GM23248 (cell line): Measurements from ENCODE around the gene TEX19. TPM values are rescaled to one million over a fixed set of nuclear protein-coding genes. Genes with fewer than 3 reads are reported as not detected.

Source experiments
- DNase-seq: peaks from one replicate; pipeline ENCODE4 v3.0.0-alpha.2; 2015
- H2AFZ ChIP-seq: fragments of 200-600 bp; sonication (generic); 2 replicates; pipeline ENCODE4 v1.6.1; 2016; ENCODE audit warnings: antibody characterized with exemption
- H3F3A ChIP-seq: fragments of 200-600 bp; sonication (generic); 2 replicates; pipeline ENCODE4 v1.6.1; 2016; ENCODE audit warnings: mild to moderate bottlenecking, antibody characterized with exemption, mixed run types; ENCODE audit not compliant: insufficient read depth
- H3K27ac ChIP-seq: fragments of 200-600 bp; sonication (generic); 2 replicates; pipeline ENCODE4 v1.5.1; 2016; ENCODE audit warnings: mild to moderate bottlenecking
- H3K27me3 ChIP-seq: fragments of 200-600 bp; sonication (generic); replicated peaks from 2 replicates; pipeline ENCODE4 v1.6.1; 2016; ENCODE audit warnings: mild to moderate bottlenecking; ENCODE audit not compliant: insufficient read depth
- H3K36me3 ChIP-seq: fragments of 200-600 bp; sonication (generic); 2 replicates; pipeline ENCODE4 v1.6.1; 2016; ENCODE audit warnings: low read depth, mild to moderate bottlenecking
- H3K4me1 ChIP-seq: fragments of 200-600 bp; sonication (generic); 2 replicates; pipeline ENCODE4 v1.6.1; 2016; ENCODE audit warnings: mild to moderate bottlenecking; ENCODE audit not compliant: insufficient read depth
- H3K4me2 ChIP-seq: fragments of 200-600 bp; sonication (generic); one replicate; pipeline ENCODE4 v1.6.1; 2016; ENCODE audit warnings: mild to moderate bottlenecking; ENCODE audit not compliant: unreplicated experiment
- H3K4me3 ChIP-seq: fragments of 200-600 bp; sonication (generic); 2 replicates; pipeline ENCODE4 v1.5.1; 2016; ENCODE audit warnings: mild to moderate bottlenecking
- H3K79me2 ChIP-seq: fragments of 200-600 bp; sonication (generic); 2 replicates; pipeline ENCODE4 v1.6.1; 2016; ENCODE audit warnings: mild to moderate bottlenecking; ENCODE audit not compliant: insufficient read depth
- H3K9ac ChIP-seq: fragments of 200-600 bp; sonication (generic); 2 replicates; pipeline ENCODE4 v1.6.1; 2016; ENCODE audit warnings: mild to moderate bottlenecking
- H3K9me2 ChIP-seq: fragments of 200-600 bp; sonication (generic); 2 replicates; pipeline ENCODE4 v1.6.1; 2016; ENCODE audit warnings: mixed run types, mild to moderate bottlenecking, moderate library complexity; ENCODE audit not compliant: insufficient read depth
- H3K9me3 ChIP-seq: fragments of 200-600 bp; sonication (generic); one replicate; pipeline ENCODE4 v1.6.1; 2017; ENCODE audit warnings: low read depth
- H4K20me1 ChIP-seq: fragments of 200-600 bp; sonication (generic); 2 replicates; pipeline ENCODE4 v1.6.0; 2016; ENCODE audit not compliant: insufficient read depth
- EZH2 ChIP-seq: fragments of 200-600 bp; sonication (generic); IDR thresholded peaks from 2 replicates; pipeline ENCODE4 v1.6.1; 2018; ENCODE audit warnings: antibody characterized with exemption, mild to moderate bottlenecking; ENCODE audit not compliant: insufficient read depth, poor library complexity, severe bottlenecking
- EZH2phosphoT487 ChIP-seq: fragments of 200-600 bp; sonication (generic); IDR thresholded peaks from 2 replicates; pipeline ENCODE4 v1.6.1; 2018; ENCODE audit warnings: antibody characterized with exemption, moderate library complexity, mild to moderate bottlenecking, low read depth; ENCODE audit not compliant: insufficient read depth
- WGBS, 2 experiments: methylation state at CpG; one replicate each; pipeline ENCODE4 v1.1.6; 2015 to 2017; ENCODE audit warnings: low lambda C conversion rate in 2 of 2, low coverage in 1 of 2; ENCODE audit errors: missing lambda C conversion rate in 2 of 2; 5-methylcytosine and 5-hydroxymethylcytosine counted together
- in situ Hi-C: fragments of 300-500 bp; cut with MboI; formaldehyde crosslinking; loops from 2 replicates; pipeline ENCODE4 v1.15.0; 2020
- polyA plus RNA-seq: library from polyadenylated mRNA; unstranded; fragments of >200 nt; fragmentation: Nextera tagmentation; extraction: Ambion mirVana; gene quantifications from 2 replicates; pipeline ENCODE4 v1.2.1, GENCODE V29; 2016
- total RNA-seq: library from RNA; depleted of rRNA; stranded (reverse); fragments of >200 nt; shearing (Covaris generic); gene quantifications from 2 replicates; pipeline ENCODE4 v1.2.3, GENCODE V29; 2014

Gene TEX19
- total and polyA plus RNA-seq, 2 experiments from 2014 or later: not detected

DNA sequence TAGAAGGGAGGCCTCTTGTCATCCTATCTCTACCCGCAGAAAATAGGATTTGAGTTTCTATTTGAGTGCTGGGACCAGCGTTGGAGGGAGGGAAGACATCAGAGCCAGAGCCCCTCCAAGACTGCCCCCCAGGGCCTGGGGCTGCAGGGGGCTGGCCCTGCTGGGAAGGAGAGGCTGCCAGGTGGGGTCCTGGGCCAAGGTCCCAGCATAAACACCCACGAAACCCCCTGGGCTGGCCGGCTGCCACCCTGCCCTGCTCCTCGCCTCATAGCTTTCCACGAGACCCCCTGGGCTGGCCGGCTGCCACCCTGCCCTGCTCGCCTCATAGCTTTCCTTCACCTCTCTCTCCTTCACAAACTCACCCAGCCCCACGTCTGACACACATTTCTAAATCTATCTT is 10.6 kb upstream of the TEX19 start:
- H3K9ac ChIP-seq: no peak overlapping the region
- no peak for TF ChIP-seq EZH2
- TF ChIP-seq EZH2phosphoT487: no peak
- no peaks in the 10 kb centered on the region for H3K9me3 ChIP-seq
- H3K4me1 ChIP-seq: peaks cover 10% of the 10 kb centered on the region
- H3K27me3 ChIP-seq: no peaks in the 10 kb centered on the region
- no peak for DNase-seq
- H2AFZ ChIP-seq: no peak overlapping the region
- no peak overlapping the region for H3K4me3 ChIP-seq
- H3K36me3 ChIP-seq: no peaks in the 10 kb centered on the region
- peaks cover 7% of the 10 kb centered on the region for H3F3A ChIP-seq
- H3K79me2 ChIP-seq: no peaks in the 10 kb centered on the region
- 63 to 66% methylated on average over 9 of the region's 9 CpGs for WGBS, 2 experiments
- H3K27ac ChIP-seq: no peak overlapping the region
- no peak overlapping the region for H3K4me2 ChIP-seq
- H4K20me1 ChIP-seq: no peaks in the 10 kb centered on the region
- in situ Hi-C loops: no loop called here
- H3K9me2 ChIP-seq: no peaks in the 10 kb centered on the region

DNA sequence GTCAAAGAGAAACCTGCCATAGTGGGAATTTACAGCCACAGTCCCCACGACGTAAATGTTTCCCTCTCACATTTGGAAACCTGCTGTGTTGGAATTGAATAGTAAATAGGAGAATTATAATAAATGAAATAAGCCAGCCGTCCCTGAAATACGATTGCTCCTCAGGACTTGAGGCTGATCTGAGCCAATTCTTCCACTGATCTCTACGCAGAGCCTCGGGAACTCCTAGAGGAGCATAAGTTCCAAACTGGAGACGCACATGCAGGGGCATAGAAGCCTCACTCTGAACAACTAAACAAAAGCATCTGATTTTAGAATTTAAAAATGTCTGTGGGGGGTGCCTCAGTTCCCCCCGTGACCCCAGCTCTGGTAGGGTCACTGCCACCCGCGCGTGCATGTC is 10.2 kb upstream of the TEX19 start:
- Histone ChIP-seq H3K27ac (no peak overlapping the region), H3K9me2 (no peaks in the 10 kb centered on the region), H3K36me3 (no peaks in the 10 kb centered on the region), H4K20me1 (no peaks in the 10 kb centered on the region), H3F3A (peaks cover 7% of the 10 kb centered on the region), H2AFZ (no peak overlapping the region), H3K4me3 (peak overlapping the region; percentile 39; the same call in 1 of the 2 replicates), H3K4me2 (peak overlapping the region; percentile 57), H3K9me3 (no peaks in the 10 kb centered on the region), H3K79me2 (no peaks in the 10 kb centered on the region), H3K4me1 (peaks cover 10% of the 10 kb centered on the region), H3K27me3 (no peaks in the 10 kb centered on the region), H3K9ac (no peak overlapping the region)
- DNase-seq: no peak
- 9 to 10% methylated on average over 11 of the region's 11 CpGs for WGBS, 2 experiments
- no peak for TF ChIP-seq EZH2phosphoT487
- no peak for TF ChIP-seq EZH2
- in situ Hi-C loops: no loop called here

DNA sequence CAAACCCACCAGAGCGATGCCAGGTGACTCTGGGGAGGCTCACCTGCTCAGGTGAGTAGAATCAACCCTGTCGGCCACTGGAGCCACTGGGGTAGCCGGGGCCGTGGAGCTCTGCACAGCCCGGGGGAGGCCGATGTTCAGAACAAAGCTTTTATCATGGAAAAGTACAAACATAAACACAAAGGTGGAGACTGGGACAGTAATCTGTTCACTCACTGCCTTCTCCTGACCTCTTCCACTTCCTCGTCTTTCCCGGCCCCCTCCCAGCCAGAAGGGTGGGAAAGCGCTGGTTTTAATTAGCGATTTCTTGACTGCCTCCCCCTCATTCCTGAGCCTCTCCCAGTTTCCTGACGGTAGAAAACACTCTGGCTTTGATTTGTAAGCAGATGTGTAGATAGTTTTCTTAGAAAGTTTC is 9.8 kb upstream of the TEX19 start:
- in situ Hi-C loops: no loop called here
- no peaks in the 10 kb centered on the region for H3K36me3 ChIP-seq
- no peaks in the 10 kb centered on the region for H3K79me2 ChIP-seq
- peaks cover 10% of the 10 kb centered on the region for H3K4me1 ChIP-seq
- TF ChIP-seq EZH2phosphoT487 (no peak), EZH2 (no peak)
- peak overlapping the region; percentile 57 for H3K4me2 ChIP-seq
- peak overlapping the region; percentile 39 for H3K4me3 ChIP-seq
- 9 to 10% methylated on average over 11 of the region's 11 CpGs for WGBS, 2 experiments
- no peaks in the 10 kb centered on the region for H3K27me3 ChIP-seq
- H3K9ac ChIP-seq: peak overlapping the region; percentile 4; the same call in 1 of the 2 replicates
- peak overlapping the region; percentile 28 for H2AFZ ChIP-seq
- no peak overlapping the region for H3K27ac ChIP-seq
- H4K20me1 ChIP-seq: no peaks in the 10 kb centered on the region
- peaks cover 7% of the 10 kb centered on the region for H3F3A ChIP-seq
- peak; percentile 58 for DNase-seq
- no peaks in the 10 kb centered on the region for H3K9me3 ChIP-seq
- H3K9me2 ChIP-seq: no peaks in the 10 kb centered on the region

DNA sequence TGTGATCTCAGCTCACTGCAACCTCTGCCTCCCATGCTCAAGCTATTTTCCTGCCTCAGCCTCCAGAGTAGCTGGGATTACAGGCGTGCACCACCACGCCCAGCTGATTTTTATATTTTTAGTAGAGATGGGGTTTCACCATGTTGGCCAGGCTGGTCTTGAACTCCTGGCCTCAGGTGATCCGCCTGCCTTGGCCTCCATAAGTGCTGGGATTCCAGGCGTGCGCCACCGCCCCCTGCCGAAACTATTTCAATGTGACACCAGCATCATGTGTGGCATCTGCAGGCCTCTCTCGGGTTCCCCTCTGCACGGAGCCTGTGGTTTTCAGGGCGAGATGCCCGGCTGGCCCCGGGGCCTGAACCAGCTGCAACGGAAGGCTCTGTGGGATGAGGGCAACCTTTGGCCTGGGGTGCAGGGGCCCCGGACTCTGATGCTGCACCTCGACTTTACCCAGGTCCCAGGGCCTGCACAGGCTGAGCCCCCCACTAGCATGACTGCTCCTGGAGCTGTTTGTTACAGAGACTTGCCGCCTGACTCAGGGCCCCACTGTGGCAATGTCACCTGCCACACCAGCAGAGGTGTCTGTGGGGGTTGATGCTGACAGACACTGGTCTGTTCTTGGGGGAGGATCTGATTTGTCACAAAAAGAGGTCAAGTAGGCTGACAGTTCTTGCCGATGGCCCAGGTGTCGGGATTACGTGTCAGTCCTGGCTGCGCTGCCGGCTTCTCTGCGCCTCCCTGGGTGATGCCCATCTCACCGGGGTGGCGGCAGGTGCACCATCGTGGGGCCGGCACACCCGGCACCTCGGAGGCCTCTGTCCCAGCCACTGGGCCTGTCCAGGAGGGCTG is 8.6 kb upstream of the TEX19 start:
- no peaks in the 10 kb centered on the region; the same call in 1 of the 2 replicates for H3K27me3 ChIP-seq
- no peak for TF ChIP-seq EZH2phosphoT487
- no peak overlapping the region for H3K9ac ChIP-seq
- H3K4me2 ChIP-seq: no peak overlapping the region
- no peaks in the 10 kb centered on the region for H4K20me1 ChIP-seq
- H3K4me1 ChIP-seq: peaks cover 10% of the 10 kb centered on the region
- peaks cover 7% of the 10 kb centered on the region for H3F3A ChIP-seq
- H3K27ac ChIP-seq: no peak overlapping the region
- H3K9me2 ChIP-seq: no peaks in the 10 kb centered on the region
- H3K4me3 ChIP-seq: no peak overlapping the region
- no peak for DNase-seq
- no peak overlapping the region for H2AFZ ChIP-seq
- H3K79me2 ChIP-seq: no peaks in the 10 kb centered on the region
- no peaks in the 10 kb centered on the region for H3K36me3 ChIP-seq
- in situ Hi-C loops: loop anchor here (10.0 kb wide), 1 partner anchor 64 kb away; the partner anchor contains the start of genes HEXD and OGFOD3
- no peaks in the 10 kb centered on the region for H3K9me3 ChIP-seq
- WGBS, 2 experiments: 75 to 80% methylated on average over 25 to 28 of the region's 28 CpGs
